ENCODE data around the gene EYA4.

EYA4 gene, protein sequence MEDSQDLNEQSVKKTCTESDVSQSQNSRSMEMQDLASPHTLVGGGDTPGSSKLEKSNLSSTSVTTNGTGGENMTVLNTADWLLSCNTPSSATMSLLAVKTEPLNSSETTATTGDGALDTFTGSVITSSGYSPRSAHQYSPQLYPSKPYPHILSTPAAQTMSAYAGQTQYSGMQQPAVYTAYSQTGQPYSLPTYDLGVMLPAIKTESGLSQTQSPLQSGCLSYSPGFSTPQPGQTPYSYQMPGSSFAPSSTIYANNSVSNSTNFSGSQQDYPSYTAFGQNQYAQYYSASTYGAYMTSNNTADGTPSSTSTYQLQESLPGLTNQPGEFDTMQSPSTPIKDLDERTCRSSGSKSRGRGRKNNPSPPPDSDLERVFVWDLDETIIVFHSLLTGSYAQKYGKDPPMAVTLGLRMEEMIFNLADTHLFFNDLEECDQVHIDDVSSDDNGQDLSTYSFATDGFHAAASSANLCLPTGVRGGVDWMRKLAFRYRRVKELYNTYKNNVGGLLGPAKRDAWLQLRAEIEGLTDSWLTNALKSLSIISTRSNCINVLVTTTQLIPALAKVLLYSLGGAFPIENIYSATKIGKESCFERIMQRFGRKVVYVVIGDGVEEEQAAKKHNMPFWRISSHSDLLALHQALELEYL

GRCh38 chr6:133241086-133241900, at the start of gene EYA4:
Gene EYA4 (plus strand): TSS chr6:133241357. CDS start chr6:133274781, 33,424 bp downstream.
- peak; percentile 68 for DNase-seq

- DNase-seq, result no peak
Measured at GRCh38 chr6:133193396-133193795, 47.8 kb upstream of the EYA4 start.

GRCh38 chr6:133198725-133199124, 42.4 kb upstream of the EYA4 start:
- no peak for DNase-seq

GRCh38 chr6:133201231-133201630, 39.9 kb upstream of the EYA4 start:
- DNase-seq, result no peak

DNA sequence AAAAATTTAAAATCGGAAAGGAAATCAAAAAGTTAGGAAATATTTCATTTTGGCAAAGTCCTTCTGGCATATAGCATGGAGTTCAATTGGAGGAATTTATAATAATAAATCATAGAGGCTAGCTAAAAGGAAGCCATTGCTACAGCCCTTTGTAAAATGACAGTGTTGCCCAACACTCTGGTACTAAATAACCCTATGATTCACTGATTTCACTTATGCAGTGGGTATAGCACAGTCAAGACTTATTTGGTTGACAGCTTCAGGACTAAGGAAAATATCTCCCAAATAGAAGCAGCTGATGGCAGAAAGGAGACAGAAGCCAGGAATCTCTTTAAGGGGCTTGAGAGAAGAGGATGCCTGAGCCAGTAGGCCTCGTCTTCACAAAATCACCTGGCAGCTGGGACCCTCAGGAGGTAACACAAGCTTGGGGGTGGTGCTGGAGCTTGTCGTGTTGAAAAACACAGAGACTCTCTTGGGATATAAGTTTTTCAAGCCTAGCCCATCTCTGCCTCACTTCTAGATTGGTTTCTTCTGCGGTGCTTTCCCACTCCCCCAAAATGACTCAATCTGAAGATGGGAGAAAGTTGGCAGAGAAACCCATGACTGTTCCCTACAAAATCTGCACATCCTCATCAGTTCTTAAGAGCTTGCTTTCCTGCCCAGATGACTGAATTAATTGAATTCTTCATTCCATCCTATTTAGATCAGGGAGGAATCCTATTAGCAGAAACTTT, 38.4 kb upstream of the EYA4 start:
- no peak for DNase-seq

DNA sequence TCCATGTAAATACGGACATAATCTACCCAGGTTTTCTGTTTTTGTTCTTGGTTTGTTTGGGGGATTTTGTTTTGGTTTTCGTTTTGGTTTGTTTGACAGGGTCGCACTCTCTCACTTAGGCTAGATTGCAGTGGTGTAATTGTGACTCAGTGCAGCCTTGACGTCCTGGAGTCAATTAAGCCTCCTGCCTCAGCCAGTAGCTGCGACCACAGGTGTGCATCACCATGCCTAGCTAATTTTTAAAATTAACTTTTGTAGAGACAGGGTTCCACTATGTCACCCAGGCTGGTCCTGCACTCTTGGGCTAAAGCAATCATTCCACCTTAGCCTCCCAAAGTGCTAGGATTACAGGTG, 37.8 kb upstream of the EYA4 start:
- DNase-seq, result no peak

GRCh38 chr6:133205304-133205703, 35.9 kb upstream of the EYA4 start:
- DNase-seq, result no peak

DNA sequence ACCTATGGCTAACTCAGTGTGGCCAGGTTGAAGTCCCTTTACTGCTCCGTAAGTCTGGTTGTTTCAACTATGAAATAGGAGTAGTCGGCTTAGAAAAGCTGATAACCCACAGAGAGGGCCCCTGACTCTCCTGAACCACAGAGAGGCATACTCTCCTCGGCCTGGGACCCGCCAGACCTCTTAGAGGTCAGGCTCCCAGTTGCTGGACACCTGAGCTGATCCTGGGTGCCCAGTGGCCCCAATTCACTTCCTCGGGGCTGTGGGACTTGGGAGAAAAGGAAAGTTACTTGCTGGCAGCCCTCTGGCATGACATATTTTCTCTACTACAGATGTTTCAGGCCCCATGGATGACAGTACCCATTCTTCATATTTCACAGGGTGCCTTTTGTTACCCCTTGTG, 34.2 kb upstream of the EYA4 start:
- DNase-seq, result no peak

DNA sequence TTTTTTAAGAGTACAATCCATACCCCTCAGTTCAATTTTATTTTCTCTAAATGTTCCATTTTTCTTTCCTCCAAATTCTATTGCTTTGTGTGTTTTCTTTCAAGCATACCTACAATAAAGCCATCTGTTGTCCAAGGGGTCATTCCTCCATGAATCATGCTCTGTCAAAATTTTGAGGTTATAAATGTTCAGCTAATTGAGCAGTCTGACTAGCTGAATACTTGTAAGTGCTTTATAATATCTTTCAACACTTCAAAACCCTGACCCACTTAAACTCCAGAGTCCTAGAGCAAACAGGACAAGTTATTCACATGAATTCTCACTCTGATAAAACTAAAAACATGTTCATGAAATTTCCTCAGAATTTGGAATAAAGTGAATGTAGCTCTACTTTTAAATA, 33.4 kb upstream of the EYA4 start:
- no peak for DNase-seq

- no peak for DNase-seq
Measured at GRCh38 chr6:133208183-133208755, 32.9 kb upstream of the EYA4 start.

GRCh38 chr6:133214267-133214666, 26.9 kb upstream of the EYA4 start:
- DNase-seq, result no peak

DNA sequence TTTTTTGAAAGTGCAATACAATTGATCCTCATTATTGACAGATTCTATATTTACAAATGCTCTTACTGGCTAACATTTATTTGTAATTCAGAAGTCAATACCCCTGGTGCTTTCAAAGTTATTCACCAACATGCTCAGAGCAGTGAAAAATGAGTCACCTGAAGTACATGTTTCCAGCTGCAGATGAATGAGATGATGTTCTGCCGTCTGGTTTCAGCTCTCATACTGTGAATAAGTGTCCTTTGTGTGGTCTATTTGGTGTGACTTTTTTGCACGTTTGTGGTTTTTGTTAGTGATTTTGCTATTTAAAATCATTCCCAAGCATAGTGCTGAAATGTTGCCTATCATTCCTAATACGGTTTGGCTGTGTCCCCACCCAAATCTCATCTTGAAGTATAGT, 22.3 kb upstream of the EYA4 start:
- no peak for DNase-seq

- DNase-seq, result no peak
Measured at GRCh38 chr6:133223452-133224029, 17.6 kb upstream of the EYA4 start.

DNA sequence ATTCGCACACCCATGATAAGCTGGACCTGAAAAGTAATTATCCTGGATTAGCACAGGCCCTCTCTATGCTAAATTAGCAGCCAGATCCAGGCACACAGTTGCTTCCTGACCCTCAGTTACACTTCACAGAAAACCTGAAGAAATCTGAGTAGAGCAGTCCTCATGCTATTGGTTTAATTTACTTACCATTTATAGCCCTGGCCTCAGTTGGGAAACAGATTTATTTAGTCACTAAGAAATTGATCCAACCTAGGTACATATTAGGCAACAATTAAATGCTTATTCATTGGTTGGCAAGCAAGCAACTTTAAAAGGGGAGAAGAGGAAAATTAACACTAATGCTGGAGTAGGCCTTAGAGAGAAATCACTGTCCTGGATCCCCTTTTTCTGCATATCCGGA, 15.6 kb upstream of the EYA4 start:
- no peak for DNase-seq

GRCh38 chr6:133227344-133227743, 13.8 kb upstream of the EYA4 start:
- no peak for DNase-seq

DNA sequence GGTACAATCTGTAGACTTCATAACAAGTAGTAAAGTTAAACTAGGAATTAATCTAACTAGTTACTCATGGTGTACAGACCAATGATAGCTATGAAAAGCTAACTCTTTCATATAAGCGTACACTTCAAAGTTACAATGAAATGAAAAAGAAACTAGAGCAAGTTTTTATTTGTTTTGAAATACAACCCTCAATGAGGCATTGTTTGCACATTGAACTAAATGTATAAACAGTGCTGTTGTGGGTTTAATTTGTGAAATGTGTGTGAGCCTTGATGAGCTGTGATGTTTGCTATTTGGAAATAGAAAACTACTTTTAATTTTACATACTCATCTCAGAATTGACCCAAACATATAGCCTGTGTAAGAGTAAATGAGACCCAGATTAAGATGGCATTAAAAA, 11.1 kb upstream of the EYA4 start:
- no peak for DNase-seq

DNA sequence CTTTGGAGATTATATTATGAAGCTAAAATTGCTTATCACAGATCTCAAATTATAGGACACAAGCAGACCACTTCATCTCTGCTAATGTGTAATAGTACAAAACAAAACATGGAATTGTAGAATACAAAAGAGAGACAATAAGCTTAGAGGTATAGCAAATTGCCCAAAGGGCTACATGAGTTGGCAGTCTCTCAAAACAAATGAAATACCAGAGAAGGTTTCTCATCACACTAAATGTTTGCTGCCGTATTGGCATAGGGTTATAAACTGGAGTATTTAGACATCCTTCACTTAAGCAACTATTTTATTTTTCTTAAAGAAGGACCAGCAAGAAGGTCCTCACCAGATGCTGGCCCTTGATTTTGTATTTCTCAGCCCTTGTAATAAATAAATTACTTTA, 5.9 kb upstream of the EYA4 start:
- no peak for DNase-seq

- DNase-seq, result no peak
Measured at GRCh38 chr6:133236932-133237331, 4.2 kb upstream of the EYA4 start.

GRCh38 chr6:133240511-133241085, 559 bp upstream of the EYA4 start:
- peak; percentile 72 for DNase-seq

- peak; percentile 59 for DNase-seq
Measured at GRCh38 chr6:133241901-133242636, 912 bp downstream of the EYA4 start.

Data from left hindlimb (tissue), 1 donor.